ENCODE data around the gene ISG15. TPM values are rescaled to one million over a fixed set of nuclear protein-coding genes. Genes with fewer than 3 reads are reported as not detected.

Gene ISG15
- total and polyA plus RNA-seq, 2 of the 13 experiments (the other 11 are each of a cell fraction or from before 2014, with no cell fraction given): 42.1 to 54.9 TPM

DNA sequence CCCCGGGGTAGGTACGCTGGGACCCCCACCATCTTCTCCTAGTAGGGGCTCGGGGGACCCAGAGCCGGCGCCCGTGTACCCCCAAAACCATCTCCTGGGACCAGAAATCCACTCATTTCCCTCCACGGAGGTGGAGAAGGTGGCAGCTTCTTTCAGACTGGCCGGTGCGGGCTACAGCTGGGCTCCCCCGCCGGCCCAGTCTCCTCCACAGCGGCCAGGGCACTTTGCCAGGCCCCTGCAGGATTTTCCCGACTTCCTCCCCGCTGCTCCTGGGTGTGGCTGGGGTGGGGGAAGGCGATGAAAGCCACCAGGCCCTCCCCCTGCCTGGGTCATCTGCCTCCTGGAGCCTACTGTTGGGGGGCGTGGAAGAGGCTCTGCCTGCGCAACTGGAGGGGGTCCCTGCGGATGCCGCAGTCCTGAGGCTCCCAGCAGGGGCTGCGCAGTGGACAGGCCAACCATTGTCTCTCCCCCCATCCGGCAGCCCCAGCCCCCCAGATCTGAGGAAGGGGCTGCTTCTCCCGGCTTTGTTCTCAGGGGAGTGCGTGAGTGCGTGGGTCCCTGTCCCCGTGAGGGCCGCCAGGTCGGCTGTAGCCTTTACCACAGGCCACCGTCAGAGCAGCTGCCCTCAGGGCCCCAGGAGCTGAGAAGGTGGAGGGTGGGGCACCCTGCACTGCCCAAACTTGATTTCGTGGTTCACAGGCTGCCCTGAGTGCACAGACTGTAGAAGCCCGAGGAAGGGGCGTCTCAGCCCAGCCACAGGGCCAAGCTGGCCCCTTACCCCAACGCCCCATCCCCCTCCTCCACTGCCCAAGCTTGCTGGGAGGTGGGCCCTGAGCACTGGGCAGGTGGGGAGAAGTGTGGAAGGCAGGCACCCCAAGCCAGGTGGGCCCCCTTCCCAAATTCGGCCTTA lies 8.0 kb downstream of the ISG15 start:
- in situ Hi-C loops (cut with HindIII; ENCODE audit: extremely low pct_ligation_motif_present, low pct_unique_long_range_greater_than_20kb) (loop anchor here (5.0 kb wide), 1 partner anchor 36 kb away; no protein-coding TSS in a partner anchor), intact Hi-C loops (cut with micrococcal nuclease; ENCODE audit: unreplicated experiment) (no loop called here)
- peaks cover 73% of the 10 kb centered on the region for H3K4me1 ChIP-seq (ENCODE audit: insufficient read depth, low read length)
- H3K4me2 ChIP-seq (ENCODE audit: low read depth, low read length): peak overlapping the region; percentile 90
- H3K79me2 ChIP-seq (ENCODE audit: insufficient read depth, low read length): peaks cover 23% of the 10 kb centered on the region
- FAIRE-seq (no peak), DNase-seq (ENCODE audit: low spot score) (no peak), ATAC-seq (no peak)
- H3K27me3 ChIP-seq (ENCODE audit: control insufficient read depth in 1 of 2, insufficient read depth in 2 of 2, low read length in 2 of 2): no peaks in the 10 kb centered on the region
- peak overlapping the region; percentile 78; the same call in 1 of the 2 replicates for H3K9ac ChIP-seq (ENCODE audit: insufficient read depth, low read depth, low read length)
- WGBS (ENCODE audit: low lambda C conversion rate): 38% methylated on average over 17 of the region's 33 CpGs
- H3K36me3 ChIP-seq (replicated peaks in 1 of 2; ENCODE audit: control insufficient read depth in 1 of 2, insufficient read depth in 2 of 2, low read length in 2 of 2): peaks cover 4 to 10% of the 10 kb centered on the region in 2 experiments; a peak in 3 of 5 replicates
- ChIA-PET CTCF (ENCODE audit: low intra/inter-chr PET ratio, low total read pairs) (no interaction called here), POLR2A (interaction anchor here (1.2 to 1.8 kb wide), 3 partner anchors 15 to 43 kb away, joined by 4 to 6 read pairs (median 4); no protein-coding TSS in a partner anchor)
- no peak overlapping the region for H3K27ac ChIP-seq (ENCODE audit: extremely low read length, insufficient read depth, low read length)
- peaks cover 31% of the 10 kb centered on the region; the same call in 1 of the 2 replicates for H4K20me1 ChIP-seq (ENCODE audit: insufficient read depth, low read length)
- H3K4me3 ChIP-seq (replicated peaks in 1 of 3; ENCODE audit: insufficient read depth in 1 of 3, low read depth in 2 of 3, low read length in 3 of 3): peak overlapping the region; percentile 66 to 83 (median 79)
- BruUV-seq (replicated peaks): no TSS peak
- no peak overlapping the region for H2AFZ ChIP-seq (ENCODE audit: low read length)
- no peaks in the 10 kb centered on the region for H3K9me3 ChIP-seq (ENCODE audit: low read length)
- TF ChIP-seq AGO1 (IDR thresholded peaks at IDR 0.05; ENCODE audit: low read depth, low read length, poor library complexity, severe bottlenecking) (peak; percentile 61), SAP130 (CRISPR knock-in tag; IDR thresholded peaks at IDR 0.05; ENCODE audit: low read depth) (peak; percentile 14; the same call in 1 of the 2 replicates), TBX2 (CRISPR knock-in tag; IDR thresholded peaks at IDR 0.05; ENCODE audit: borderline replicate concordance) (0 out of 2 replicates have a peak, but pooled peaks have one; percentile 16), FOXK2 (IDR thresholded peaks at IDR 0.05) (no peak), ZNF564 (CRISPR knock-in tag; IDR thresholded peaks at IDR 0.05) (0 out of 2 replicates have a peak, but pooled peaks have one; percentile 38), ZNF207 (IDR thresholded peaks at IDR 0.05; ENCODE audit: borderline replicate concordance) (no peak), HNRNPL (IDR thresholded peaks at IDR 0.05; ENCODE audit: low read depth, low read length) (0 out of 2 replicates have a peak, but pooled peaks have one; percentile 19), XRCC5 (optimal IDR thresholded peaks at IDR 0.05; ENCODE audit: low read length) (peak; percentile 26), ZBTB7A (CRISPR knock-in tag; IDR thresholded peaks at IDR 0.05) (peak; percentile 63; the same call in 1 of the 2 replicates), RFXAP (CRISPR knock-in tag; IDR thresholded peaks at IDR 0.05; ENCODE audit: borderline replicate concordance) (no peak), AGO2 (optimal IDR thresholded peaks at IDR 0.05; ENCODE audit: low read depth, low read length) (peak; percentile 51), ZNF749 (CRISPR knock-in tag; IDR thresholded peaks at IDR 0.05; ENCODE audit: borderline replicate concordance) (no peak), GABPB1 (CRISPR knock-in tag; IDR thresholded peaks at IDR 0.05) (peak; percentile 40; the same call in 1 of the 2 replicates), ATF1 (CRISPR knock-in tag; IDR thresholded peaks at IDR 0.05) (no peak), CENPBD1 (CRISPR knock-in tag; IDR thresholded peaks at IDR 0.05; ENCODE audit: borderline replicate concordance, low read depth) (no peak), MEIS2 (CRISPR knock-in tag; IDR thresholded peaks at IDR 0.05) (no peak), RCOR2 (CRISPR knock-in tag; IDR thresholded peaks at IDR 0.05) (no peak)
- TF ChIP-seq, protein P1, sequence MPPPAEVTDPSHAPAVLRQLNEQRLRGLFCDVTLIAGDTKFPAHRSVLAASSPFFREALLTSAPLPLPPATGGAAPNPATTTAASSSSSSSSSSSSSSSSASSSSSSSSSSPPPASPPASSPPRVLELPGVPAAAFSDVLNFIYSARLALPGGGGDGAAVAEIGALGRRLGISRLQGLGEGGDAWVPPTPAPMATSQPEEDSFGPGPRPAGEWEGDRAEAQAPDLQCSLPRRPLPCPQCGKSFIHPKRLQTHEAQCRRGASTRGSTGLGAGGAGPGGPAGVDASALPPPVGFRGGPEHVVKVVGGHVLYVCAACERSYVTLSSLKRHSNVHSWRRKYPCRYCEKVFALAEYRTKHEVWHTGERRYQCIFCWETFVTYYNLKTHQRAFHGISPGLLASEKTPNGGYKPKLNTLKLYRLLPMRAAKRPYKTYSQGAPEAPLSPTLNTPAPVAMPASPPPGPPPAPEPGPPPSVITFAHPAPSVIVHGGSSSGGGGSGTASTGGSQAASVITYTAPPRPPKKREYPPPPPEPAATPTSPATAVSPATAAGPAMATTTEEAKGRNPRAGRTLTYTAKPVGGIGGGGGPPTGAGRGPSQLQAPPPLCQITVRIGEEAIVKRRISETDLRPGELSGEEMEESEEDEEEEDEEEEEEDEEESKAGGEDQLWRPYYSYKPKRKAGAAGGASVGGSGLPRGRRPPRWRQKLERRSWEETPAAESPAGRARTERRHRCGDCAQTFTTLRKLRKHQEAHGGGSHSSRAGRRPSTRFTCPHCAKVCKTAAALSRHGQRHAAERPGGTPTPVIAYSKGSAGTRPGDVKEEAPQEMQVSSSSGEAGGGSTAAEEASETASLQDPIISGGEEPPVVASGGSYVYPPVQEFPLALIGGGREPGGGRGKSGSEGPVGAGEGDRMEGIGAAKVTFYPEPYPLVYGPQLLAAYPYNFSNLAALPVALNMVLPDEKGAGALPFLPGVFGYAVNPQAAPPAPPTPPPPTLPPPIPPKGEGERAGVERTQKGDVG (CRISPR knock-in tag; IDR thresholded peaks at IDR 0.05; ENCODE audit: borderline replicate concordance): 0 out of 2 replicates have a peak, but pooled peaks have one; percentile 10
- TF ChIP-seq, protein P2, sequence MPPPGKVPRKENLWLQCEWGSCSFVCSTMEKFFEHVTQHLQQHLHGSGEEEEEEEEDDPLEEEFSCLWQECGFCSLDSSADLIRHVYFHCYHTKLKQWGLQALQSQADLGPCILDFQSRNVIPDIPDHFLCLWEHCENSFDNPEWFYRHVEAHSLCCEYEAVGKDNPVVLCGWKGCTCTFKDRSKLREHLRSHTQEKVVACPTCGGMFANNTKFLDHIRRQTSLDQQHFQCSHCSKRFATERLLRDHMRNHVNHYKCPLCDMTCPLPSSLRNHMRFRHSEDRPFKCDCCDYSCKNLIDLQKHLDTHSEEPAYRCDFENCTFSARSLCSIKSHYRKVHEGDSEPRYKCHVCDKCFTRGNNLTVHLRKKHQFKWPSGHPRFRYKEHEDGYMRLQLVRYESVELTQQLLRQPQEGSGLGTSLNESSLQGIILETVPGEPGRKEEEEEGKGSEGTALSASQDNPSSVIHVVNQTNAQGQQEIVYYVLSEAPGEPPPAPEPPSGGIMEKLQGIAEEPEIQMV (CRISPR knock-in tag; IDR thresholded peaks at IDR 0.05; ENCODE audit: low read depth): no peak

Measured in HepG2 (cell line).